Skin of body (tissue), 3 donors: ENCODE results near the gene CTAGE6. TPM values are rescaled to one million over a fixed set of nuclear protein-coding genes. Genes with fewer than 3 reads are reported as not detected.
"Not testable (repeated sequence)": the region's sequence is repeated elsewhere in the genome, so short reads cannot be mapped to it uniquely, and the experiment has no call there.

Experiments used
- DNase-seq: peaks from one replicate; lab custom pipeline; 2025; lab: John Stamatoyannopoulos, UW
- small RNA-seq: library from RNA; depleted of rRNA; stranded (forward); fragments of <200 nt; gene quantifications from one replicate; pipeline ENCODE3, GENCODE V24; 2014; ENCODE audit warnings: low replicate concordance
- total RNA-seq: library from RNA; depleted of rRNA; stranded (reverse); fragments of >200 nt; gene quantifications from one replicate; pipeline ENCODE4 v1.2.3, GENCODE V29; 2014

CTAGE6 gene
- total RNA-seq, 1 donor from 2014 or later, result 1.3 TPM

DNA sequence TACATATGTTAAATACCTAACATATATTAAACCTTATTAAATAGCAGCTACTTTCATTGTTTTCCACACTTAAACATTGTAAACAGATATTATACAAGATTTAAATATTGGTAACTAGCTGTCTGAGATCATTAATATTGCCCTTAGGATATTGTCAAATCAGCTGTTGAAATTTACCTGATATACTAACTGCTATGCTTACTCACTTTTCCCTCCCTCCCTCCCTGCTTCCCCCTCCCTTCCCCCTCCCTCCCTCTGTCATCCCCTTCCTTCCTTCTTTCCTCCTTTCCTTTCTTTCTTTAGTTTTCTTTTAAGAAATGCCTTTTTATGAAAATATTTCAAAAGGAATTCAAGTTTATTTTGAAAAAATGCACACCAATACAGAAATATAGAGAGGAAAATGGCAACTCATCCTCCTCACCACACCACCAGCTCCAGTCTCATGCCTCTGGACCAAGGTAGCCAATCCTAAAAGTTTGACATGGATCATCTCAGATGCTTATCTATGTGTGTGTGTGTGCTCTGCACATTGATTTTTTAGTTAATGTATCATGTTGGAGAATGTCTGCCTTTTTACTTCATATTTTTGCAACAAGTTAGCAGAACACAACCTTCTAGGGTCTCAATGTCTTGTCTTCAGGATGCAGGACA, 41.8 kb downstream of the CTAGE6 start:
- DNase-seq, result not testable (repeated sequence)

DNA sequence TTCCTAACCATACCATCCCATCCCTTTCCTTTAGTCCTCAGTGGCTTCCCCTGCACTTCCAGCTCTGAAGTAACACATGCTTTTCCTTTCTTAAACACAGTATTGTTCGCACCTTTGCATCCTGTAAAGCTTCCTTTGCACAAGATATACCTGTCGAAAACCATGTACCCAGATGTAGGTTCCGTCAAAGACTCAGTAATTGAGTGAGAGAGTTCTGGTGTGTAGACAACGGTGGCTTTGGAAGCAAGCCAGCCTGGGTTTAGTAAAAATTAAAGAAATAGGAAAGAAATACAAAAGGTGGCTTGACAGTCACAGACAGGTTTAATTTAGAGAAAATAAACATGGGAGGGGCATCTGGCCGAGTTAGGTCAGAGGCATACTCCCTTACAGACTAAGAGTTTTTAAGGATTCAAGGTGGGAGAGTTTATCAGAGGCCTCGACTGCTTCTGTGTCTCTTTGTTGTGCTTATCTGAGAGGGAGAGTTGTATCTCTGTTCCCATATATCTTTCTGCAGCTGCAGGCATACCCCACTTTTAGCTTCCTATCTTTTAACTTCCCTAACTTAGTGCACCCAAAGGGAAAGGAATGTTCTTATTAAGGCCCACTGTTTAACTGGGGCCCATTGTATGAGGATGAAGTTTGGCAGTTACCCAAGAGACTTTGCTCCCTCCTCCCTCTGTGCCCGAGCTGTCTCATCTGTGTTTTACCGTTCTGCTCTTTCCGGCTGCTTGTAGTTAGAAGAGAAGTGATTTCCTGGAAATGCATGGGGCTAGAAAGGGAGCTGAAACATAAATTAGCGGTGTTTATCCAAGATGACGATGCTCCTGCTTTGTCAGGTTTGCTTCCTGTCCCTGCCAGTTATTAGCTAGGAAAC, 42.7 kb downstream of the CTAGE6 start:
- DNase-seq, result not testable (repeated sequence)

DNA sequence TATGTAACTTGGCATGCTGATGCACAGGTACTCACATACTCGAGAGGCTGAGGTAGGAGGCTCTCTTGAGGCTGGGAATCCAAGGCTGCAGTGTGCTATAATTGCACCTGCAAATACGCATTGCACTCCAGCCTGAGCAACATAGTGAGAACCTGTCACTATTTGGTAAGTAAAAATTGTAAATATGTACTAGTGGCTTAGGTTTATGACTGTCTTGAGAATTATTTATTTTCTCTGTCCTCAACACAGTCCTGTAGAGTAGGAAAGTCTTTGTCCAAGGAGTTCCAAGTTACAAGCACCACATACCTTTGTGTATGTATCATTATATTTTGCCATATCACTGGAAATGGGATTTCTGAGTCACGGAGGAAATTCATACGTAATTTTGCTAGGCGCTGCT, 45.1 kb downstream of the CTAGE6 start:
- DNase-seq, result not testable (repeated sequence)

DNA sequence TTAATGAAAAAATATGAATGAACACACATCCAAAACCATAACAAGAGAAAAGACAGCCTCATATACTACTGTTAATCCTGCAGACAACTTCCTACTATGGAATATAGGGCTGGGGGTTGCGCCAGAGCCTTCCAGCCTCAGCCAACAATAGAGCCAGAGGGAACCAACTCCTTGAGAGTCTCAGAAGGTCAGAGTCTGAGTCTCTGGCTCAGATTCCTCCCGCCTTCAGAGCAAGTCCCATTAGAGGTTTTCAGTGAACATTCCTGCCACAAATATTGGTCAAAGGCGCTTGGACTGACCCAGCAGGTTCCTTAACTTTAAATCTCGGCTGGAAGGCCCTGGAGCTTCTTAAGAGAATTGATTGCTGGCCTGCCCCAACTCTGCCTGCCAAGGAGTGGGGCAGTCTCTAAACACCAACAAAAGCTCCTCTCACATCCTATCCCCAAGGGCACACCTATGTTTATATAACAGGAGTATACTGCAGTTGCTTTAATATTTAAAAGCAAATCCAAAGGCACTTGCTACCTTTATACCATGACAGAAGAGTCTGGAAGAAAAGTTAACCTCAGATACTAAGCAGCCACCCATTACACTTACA, 45.7 kb downstream of the CTAGE6 start:
- DNase-seq, result not testable (repeated sequence)

DNA sequence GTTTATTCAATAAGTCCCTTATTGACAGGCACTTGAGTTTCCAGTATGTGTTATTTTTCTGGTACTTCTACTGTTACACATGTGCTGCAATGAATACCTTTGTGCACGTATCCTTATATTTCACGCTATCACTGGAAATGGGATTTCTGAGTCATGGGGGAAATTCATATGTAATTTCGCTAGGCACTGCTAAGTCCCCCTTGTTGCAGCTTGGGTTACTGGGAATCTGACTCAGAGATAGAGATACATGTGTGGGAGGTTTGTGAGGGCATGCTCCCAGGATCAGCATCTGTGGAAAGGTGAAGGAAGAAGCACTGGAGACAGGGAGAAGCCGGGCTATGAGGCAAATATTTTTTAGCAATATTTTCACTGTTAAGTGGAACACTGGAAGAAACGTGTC, 47.6 kb downstream of the CTAGE6 start:
- DNase-seq, result not testable (repeated sequence)

Small RNA genes within 50 kb of the gene (small RNA-seq; reads per million reads assigned to genes)
- not detected for gene RNU6-267P

Other genes with a start within 250 kb of the CTAGE6 start
- gene CTAGE15, start 185.9 kb downstream of the CTAGE6 start, total RNA-seq, result 5.9 TPM
- gene TCAF2, start 136.7 kb downstream of the CTAGE6 start, total RNA-seq, result 1.2 TPM
- gene TCAF1, start 144.5 kb upstream of the CTAGE6 start, total RNA-seq, result 59.4 TPM
- gene OR2F2, start 177.5 kb upstream of the CTAGE6 start, total RNA-seq, result not detected
- gene OR2F1, start 197.1 kb upstream of the CTAGE6 start, total RNA-seq, result not detected
- gene OR6B1, start 242.6 kb upstream of the CTAGE6 start, total RNA-seq, result not detected